Embryonic facial prominence (tissue), 1 donor: ENCODE results near the gene CCDC8.
"Not testable (repeated sequence)": the region's sequence is repeated elsewhere in the genome, so short reads cannot be mapped to it uniquely, and the experiment has no call there.

Experiments used
- DNase-seq: peaks from one replicate; pipeline ENCODE4 v3.0.0-alpha.2; 2016; ENCODE audit errors: extremely low spot score

Gene CCDC8

GRCh38 chr19:46428239-46429135 lies 15.1 kb upstream of the CCDC8 start, which contains the start of gene PNMA8C:
Gene PNMA8C (minus strand): TSS chr19:46428936. CDS start chr19:46428359, 577 bp downstream.
- no peak for DNase-seq

- no peak for DNase-seq
Measured at GRCh38 chr19:46427518-46428045, 14.2 kb upstream of the CCDC8 start.

- peak; percentile 75 for DNase-seq
Measured at GRCh38 chr19:46426506-46427162, 13.3 kb upstream of the CCDC8 start.

- DNase-seq = no peak
Measured at GRCh38 chr19:46426035-46426505, 12.7 kb upstream of the CCDC8 start.

GRCh38 chr19:46423188-46423587 lies 9.8 kb upstream of the CCDC8 start:
- no peak for DNase-seq

- no peak for DNase-seq
Measured at GRCh38 chr19:46422344-46422743, 9.0 kb upstream of the CCDC8 start.

GRCh38 chr19:46420056-46420455 lies 6.7 kb upstream of the CCDC8 start:
- no peak for DNase-seq

GRCh38 chr19:46415804-46416709 lies 2.7 kb upstream of the CCDC8 start:
- peak; percentile 82 for DNase-seq

- not testable (repeated sequence) for DNase-seq
Measured at GRCh38 chr19:46414899-46415298, 1.5 kb upstream of the CCDC8 start.

GRCh38 chr19:46412650-46413261 lies 608 bp downstream of the CCDC8 start:
- DNase-seq = no peak

GRCh38 chr19:46411925-46412649 lies 1.3 kb downstream of the CCDC8 start:
- no peak for DNase-seq

GRCh38 chr19:46411088-46411924 lies 2.1 kb downstream of the CCDC8 start:
- DNase-seq = no peak

GRCh38 chr19:46410205-46411087 lies 2.9 kb downstream of the CCDC8 start:
- DNase-seq = no peak

- no peak for DNase-seq
Measured at GRCh38 chr19:46409191-46409590, 4.2 kb downstream of the CCDC8 start.

GRCh38 chr19:46408664-46409039 lies 4.7 kb downstream of the CCDC8 start:
- no peak for DNase-seq

GRCh38 chr19:46407856-46408663 lies 5.3 kb downstream of the CCDC8 start:
- no peak for DNase-seq

GRCh38 chr19:46406976-46407375 lies 6.4 kb downstream of the CCDC8 start:
- no peak for DNase-seq
